Measurements from ENCODE around the gene OSGIN1.

Gene OSGIN1

DNA sequence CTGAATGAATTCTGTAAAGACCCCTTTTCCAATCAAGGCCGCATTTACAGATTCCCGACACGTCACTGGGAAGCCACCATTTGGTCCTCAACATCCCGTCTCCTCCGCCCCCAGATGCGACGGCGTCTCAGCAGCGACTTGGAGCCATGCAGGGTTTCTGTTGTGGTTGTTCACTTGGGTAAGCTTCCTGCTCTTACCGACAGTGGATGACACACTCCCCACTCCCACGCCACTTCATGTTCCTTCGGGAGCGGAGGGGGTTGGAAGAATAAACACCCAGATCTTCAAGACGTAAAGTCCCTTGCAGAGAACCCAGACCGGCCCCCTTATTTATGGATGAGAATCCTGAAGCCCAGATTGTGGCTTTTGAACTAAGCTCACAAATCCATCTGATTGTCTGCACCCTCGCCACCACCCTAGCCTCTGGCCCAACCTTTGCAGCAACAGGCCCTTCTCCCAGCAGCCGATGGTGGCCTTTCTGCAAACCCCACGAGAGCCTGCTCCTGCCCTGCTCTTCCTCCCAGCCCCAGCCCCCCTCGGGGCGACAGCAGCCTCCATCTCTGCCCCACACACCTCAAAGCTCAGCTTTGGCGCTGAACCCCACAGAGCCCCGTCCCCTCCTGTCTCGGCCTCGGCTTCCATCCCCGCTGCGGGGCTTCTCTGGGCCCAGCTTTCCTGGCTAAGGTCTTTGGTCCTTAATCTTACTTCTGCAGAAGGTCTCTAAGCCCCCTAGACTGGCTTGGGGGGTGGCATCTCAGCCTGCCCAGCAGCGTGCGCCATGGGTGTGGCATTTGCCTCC lies 19.0 kb upstream of the OSGIN1 start:
- Histone ChIP-seq H3K4me3 (replicated peaks; ENCODE audit: low read depth, low read length) (no peak overlapping the region), H3K27me3 (replicated peaks; ENCODE audit: control insufficient read depth, insufficient read depth, low read length) (no peaks in the 10 kb centered on the region), H3K36me3 (ENCODE audit: control insufficient read depth, insufficient read depth, low read length) (no peaks in the 10 kb centered on the region)
- DNase-seq (ENCODE audit: extremely low read depth, insufficient read length) = no peak
- TF ChIP-seq, protein P1, sequence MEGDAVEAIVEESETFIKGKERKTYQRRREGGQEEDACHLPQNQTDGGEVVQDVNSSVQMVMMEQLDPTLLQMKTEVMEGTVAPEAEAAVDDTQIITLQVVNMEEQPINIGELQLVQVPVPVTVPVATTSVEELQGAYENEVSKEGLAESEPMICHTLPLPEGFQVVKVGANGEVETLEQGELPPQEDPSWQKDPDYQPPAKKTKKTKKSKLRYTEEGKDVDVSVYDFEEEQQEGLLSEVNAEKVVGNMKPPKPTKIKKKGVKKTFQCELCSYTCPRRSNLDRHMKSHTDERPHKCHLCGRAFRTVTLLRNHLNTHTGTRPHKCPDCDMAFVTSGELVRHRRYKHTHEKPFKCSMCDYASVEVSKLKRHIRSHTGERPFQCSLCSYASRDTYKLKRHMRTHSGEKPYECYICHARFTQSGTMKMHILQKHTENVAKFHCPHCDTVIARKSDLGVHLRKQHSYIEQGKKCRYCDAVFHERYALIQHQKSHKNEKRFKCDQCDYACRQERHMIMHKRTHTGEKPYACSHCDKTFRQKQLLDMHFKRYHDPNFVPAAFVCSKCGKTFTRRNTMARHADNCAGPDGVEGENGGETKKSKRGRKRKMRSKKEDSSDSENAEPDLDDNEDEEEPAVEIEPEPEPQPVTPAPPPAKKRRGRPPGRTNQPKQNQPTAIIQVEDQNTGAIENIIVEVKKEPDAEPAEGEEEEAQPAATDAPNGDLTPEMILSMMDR (IDR thresholded peaks at IDR 0.05; ENCODE audit: insufficient read depth, low read length, poor library complexity, severe bottlenecking) = no peak

DNA sequence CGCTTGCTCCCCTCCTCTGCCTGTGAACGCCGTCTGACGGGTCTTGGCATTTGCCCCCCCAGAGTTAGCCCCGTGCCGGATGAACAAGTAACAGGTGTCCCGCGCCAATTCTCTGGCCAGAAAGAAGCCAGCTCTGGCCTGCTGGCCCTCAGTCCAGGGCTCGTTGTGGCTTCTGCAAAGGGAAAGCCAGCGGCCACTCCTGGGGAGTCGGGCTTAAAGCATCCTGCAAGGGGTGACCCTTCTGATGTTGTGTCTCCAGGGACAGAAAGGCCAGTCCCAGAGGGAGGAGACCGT lies 18.4 kb upstream of the OSGIN1 start:
- Histone ChIP-seq H3K27me3 (replicated peaks; ENCODE audit: control insufficient read depth, insufficient read depth, low read length) (no peaks in the 10 kb centered on the region), H3K36me3 (ENCODE audit: control insufficient read depth, insufficient read depth, low read length) (no peaks in the 10 kb centered on the region), H3K4me3 (replicated peaks; ENCODE audit: low read depth, low read length) (no peak overlapping the region)
- TF ChIP-seq, protein P1 (IDR thresholded peaks at IDR 0.05; ENCODE audit: insufficient read depth, low read length, poor library complexity, severe bottlenecking) = no peak
- DNase-seq (ENCODE audit: extremely low read depth, insufficient read length) = no peak

DNA sequence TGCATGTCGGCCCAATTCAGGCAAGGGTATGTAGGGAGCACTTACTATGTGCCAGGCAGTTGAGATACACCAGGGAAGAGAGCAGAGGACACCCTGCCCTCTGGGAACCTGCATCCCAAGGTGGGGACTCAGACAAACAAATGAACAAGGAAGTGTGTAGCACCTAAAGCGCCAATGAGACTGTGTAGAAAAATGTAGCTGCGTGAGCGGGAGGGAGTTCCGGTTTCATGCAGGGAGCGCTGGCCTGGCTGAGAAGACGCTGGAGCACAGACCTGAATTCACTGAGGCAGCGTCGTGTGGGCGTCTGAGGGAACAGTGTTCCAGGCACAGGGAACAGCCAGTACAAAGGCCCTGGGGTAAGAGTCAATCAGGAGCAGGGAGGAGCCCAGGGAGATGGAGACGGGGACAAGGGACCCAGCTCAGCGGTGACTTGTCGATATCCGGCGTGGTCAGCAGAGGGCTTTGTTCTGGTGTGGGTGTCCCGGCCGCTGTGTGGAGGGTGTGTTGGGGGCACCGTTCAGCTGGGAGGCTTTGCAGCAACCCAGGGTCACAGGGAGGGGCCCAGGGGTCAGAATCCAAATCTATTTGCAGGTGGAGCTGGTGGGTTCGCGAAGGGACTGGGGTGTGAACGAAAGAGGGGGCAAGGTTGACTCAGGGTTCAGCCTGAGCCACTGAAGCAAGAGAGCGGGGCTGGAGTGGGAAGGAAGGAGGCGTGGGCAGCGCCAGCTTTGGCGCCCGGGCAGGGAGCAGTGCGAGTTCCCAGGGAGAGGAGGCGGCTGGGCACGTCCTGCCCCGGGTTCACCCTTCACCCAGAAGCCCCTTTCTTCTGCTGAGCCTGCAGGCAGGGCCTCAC lies 17.8 kb upstream of the OSGIN1 start:
- TF ChIP-seq, protein P1 (IDR thresholded peaks at IDR 0.05; ENCODE audit: insufficient read depth, low read length, poor library complexity, severe bottlenecking) = no peak
- Histone ChIP-seq H3K4me3 (replicated peaks; ENCODE audit: low read depth, low read length) (no peak overlapping the region), H3K36me3 (ENCODE audit: control insufficient read depth, insufficient read depth, low read length) (no peaks in the 10 kb centered on the region), H3K27me3 (replicated peaks; ENCODE audit: control insufficient read depth, insufficient read depth, low read length) (no peaks in the 10 kb centered on the region; the same call in 1 of the 2 replicates)
- no peak for DNase-seq (ENCODE audit: extremely low read depth, insufficient read length)

DNA sequence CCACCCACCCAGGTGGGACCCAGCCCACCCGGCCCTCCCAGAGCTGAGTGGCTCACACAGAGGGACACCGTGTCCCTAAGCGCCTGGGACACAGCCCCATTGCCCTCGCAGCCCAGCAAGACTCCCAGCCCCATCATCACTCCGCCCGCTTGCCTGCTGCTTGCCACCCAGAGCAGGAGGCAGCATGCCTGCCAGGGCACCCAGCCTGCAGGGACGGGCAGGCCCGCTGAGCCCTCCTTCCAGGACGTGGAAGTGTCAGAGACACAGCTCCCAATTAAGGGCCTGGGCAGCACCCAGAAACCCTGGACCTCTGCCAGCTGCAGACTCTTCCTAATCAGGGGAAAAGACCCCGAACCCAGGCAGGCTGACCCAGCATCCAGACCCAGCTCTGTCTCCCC lies 17.2 kb upstream of the OSGIN1 start:
- TF ChIP-seq, protein P1 (IDR thresholded peaks at IDR 0.05; ENCODE audit: insufficient read depth, low read length, poor library complexity, severe bottlenecking) = no peak
- Histone ChIP-seq H3K27me3 (replicated peaks; ENCODE audit: control insufficient read depth, insufficient read depth, low read length) (no peaks in the 10 kb centered on the region; the same call in 1 of the 2 replicates), H3K36me3 (ENCODE audit: control insufficient read depth, insufficient read depth, low read length) (no peaks in the 10 kb centered on the region), H3K4me3 (replicated peaks; ENCODE audit: low read depth, low read length) (no peak overlapping the region)
- no peak for DNase-seq (ENCODE audit: extremely low read depth, insufficient read length)

DNA sequence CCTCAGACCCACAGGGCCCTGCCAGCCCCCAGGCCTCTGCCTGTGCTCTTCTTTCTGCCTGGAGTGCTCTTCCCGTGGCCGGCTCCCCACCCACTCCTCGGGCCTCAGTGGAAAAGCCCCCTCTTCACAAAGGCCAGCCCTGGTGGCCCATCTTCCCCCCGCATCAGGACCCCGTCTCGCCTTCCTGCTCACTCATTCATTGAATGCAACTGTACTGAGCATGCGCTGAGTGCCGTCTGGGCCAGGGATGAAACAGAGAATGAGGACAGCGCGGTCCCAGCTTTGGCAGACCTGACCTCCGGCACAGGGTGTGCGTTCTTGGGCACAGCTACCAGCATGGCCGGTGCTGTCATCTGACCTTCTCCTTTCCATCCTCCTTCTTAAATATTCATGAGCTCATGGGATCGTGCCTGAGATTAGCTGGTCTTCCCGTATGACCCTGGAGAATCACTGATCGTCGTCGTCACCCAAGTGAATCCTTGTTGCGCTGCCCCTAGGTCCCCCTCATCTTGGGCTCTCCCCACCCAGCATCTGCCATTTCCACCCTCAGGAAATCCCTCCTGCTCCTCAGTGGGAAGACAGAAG lies 16.4 kb upstream of the OSGIN1 start:
- no peaks in the 10 kb centered on the region for H3K36me3 ChIP-seq (ENCODE audit: control insufficient read depth, insufficient read depth, low read length)
- TF ChIP-seq, protein P1 (IDR thresholded peaks at IDR 0.05; ENCODE audit: insufficient read depth, low read length, poor library complexity, severe bottlenecking) = no peak
- H3K4me3 ChIP-seq (replicated peaks; ENCODE audit: low read depth, low read length) = no peak overlapping the region
- DNase-seq (ENCODE audit: extremely low read depth, insufficient read length) = no peak
- H3K27me3 ChIP-seq (replicated peaks; ENCODE audit: control insufficient read depth, insufficient read depth, low read length) = no peaks in the 10 kb centered on the region; the same call in 1 of the 2 replicates
